H9 (cell line): ENCODE data around the gene SDR9C7. TPM values are rescaled to one million over a fixed set of nuclear protein-coding genes. Genes with fewer than 3 reads are reported as not detected.

ENCODE experiments used
- DNase-seq: peaks from one replicate; pipeline ENCODE4 v3.0.0-alpha.2; 2017
- H2AFZ ChIP-seq: one replicate; pipeline ENCODE4 v1.6.1; 2013; ENCODE audit warnings: mild to moderate bottlenecking, low read length, control low read depth, moderate library complexity
- H2AK5ac ChIP-seq: 2 replicates; pipeline ENCODE4 v1.6.1; 2013; ENCODE audit warnings: low read length, control low read depth, mixed read lengths; ENCODE audit not compliant: insufficient read length
- H2BK120ac ChIP-seq: one replicate; pipeline ENCODE4 v1.6.1; 2013; ENCODE audit warnings: low read depth, mild to moderate bottlenecking, low read length, control low read depth, inconsistent platforms; ENCODE audit not compliant: poor library complexity, severe bottlenecking
- H2BK12ac ChIP-seq: 2 replicates; pipeline ENCODE4 v1.6.1; 2013; ENCODE audit warnings: low read length, control low read depth, mixed read lengths, low read depth; ENCODE audit not compliant: insufficient read length
- H2BK15ac ChIP-seq: 2 replicates; pipeline ENCODE4 v1.6.1; 2013; ENCODE audit warnings: low read depth, low read length, control low read depth
- H2BK20ac ChIP-seq: one replicate; pipeline ENCODE4 v1.6.1; 2013; ENCODE audit warnings: low read depth, mild to moderate bottlenecking, low read length, control low read depth, inconsistent platforms; ENCODE audit not compliant: poor library complexity, severe bottlenecking
- H2BK5ac ChIP-seq: 2 replicates; pipeline ENCODE4 v1.6.1; 2013; ENCODE audit warnings: low read length, control low read depth, mixed read lengths; ENCODE audit not compliant: insufficient read length
- H3K14ac ChIP-seq: 2 replicates; pipeline ENCODE4 v1.6.1; 2013; ENCODE audit warnings: low read length, control low read depth; ENCODE audit not compliant: insufficient read depth
- H3K18ac ChIP-seq: 2 replicates; pipeline ENCODE4 v1.6.1; 2013; ENCODE audit warnings: low read depth, mild to moderate bottlenecking, mixed read lengths, low read length, control low read depth; ENCODE audit not compliant: insufficient read length
- H3K23ac ChIP-seq: 2 replicates; pipeline ENCODE4 v1.6.1; 2013; ENCODE audit warnings: low read length, control low read depth, mixed read lengths, low read depth; ENCODE audit not compliant: insufficient read length
- H3K23me2 ChIP-seq: 2 replicates; pipeline ENCODE4 v1.6.1; 2013; ENCODE audit warnings: low read depth, mild to moderate bottlenecking, mixed read lengths, low read length, control low read depth; ENCODE audit not compliant: insufficient read length, poor library complexity, severe bottlenecking
- H3K27ac ChIP-seq: 2 replicates; pipeline ENCODE4 v1.5.1; 2013; ENCODE audit warnings: low read length, control low read depth, mixed read lengths, low read depth; ENCODE audit not compliant: insufficient read length
- H3K27me3 ChIP-seq: 2 replicates; pipeline ENCODE4 v1.6.1; 2013; ENCODE audit warnings: low read length, control low read depth, inconsistent platforms; ENCODE audit not compliant: insufficient read depth
- H3K4ac ChIP-seq: 2 replicates; pipeline ENCODE4 v1.6.1; 2013; ENCODE audit warnings: low read depth, mild to moderate bottlenecking, control low read depth, inconsistent platforms, low read length, moderate library complexity
- H3K4me1 ChIP-seq: 2 replicates; pipeline ENCODE4 v1.6.1; 2013; ENCODE audit warnings: low read length, control low read depth, inconsistent platforms; ENCODE audit not compliant: insufficient read depth
- H3K4me2 ChIP-seq: 2 replicates; pipeline ENCODE4 v1.6.1; 2013; ENCODE audit warnings: low read length, control low read depth, mixed read lengths; ENCODE audit not compliant: insufficient read length, insufficient read depth
- H3K56ac ChIP-seq: 2 replicates; pipeline ENCODE4 v1.6.1; 2013; ENCODE audit warnings: low read depth, mild to moderate bottlenecking, mixed read lengths, low read length, control low read depth; ENCODE audit not compliant: insufficient read length
- H3K79me1 ChIP-seq: 2 replicates; pipeline ENCODE4 v1.6.1; 2013; ENCODE audit warnings: low read depth, mild to moderate bottlenecking, moderate library complexity, low read length, control low read depth, inconsistent platforms; ENCODE audit not compliant: insufficient read depth, poor library complexity, severe bottlenecking
- H3K79me2 ChIP-seq: 2 replicates; pipeline ENCODE4 v1.6.1; 2013; ENCODE audit warnings: low read length, control low read depth, inconsistent platforms; ENCODE audit not compliant: insufficient read depth
- H3K9ac ChIP-seq: 2 replicates; pipeline ENCODE4 v1.6.1; 2013; ENCODE audit warnings: low read length, control low read depth, mixed read lengths; ENCODE audit not compliant: insufficient read length; ENCODE audit errors: extremely low read depth
- H3K9me3 ChIP-seq: one replicate; pipeline ENCODE4 v1.6.1; 2013; ENCODE audit warnings: low read depth, low read length, inconsistent platforms; ENCODE audit not compliant: control insufficient read depth
- H3T11ph ChIP-seq: one replicate; pipeline ENCODE4 v1.6.1; 2013; ENCODE audit warnings: mild to moderate bottlenecking, low read length, control low read depth, inconsistent platforms
- H4K20me1 ChIP-seq: one replicate; pipeline ENCODE4 v1.6.1; 2013; ENCODE audit not compliant: control insufficient read depth, insufficient read length, insufficient read depth
- H4K5ac ChIP-seq: 2 replicates; pipeline ENCODE4 v1.6.1; 2013; ENCODE audit warnings: low read depth, mild to moderate bottlenecking, mixed read lengths, low read length, control low read depth; ENCODE audit not compliant: insufficient read length
- H4K8ac ChIP-seq: replicated peaks from 2 replicates; pipeline ENCODE4 v1.6.1; 2013; ENCODE audit warnings: low read length, control low read depth, mixed read lengths, low read depth; ENCODE audit not compliant: insufficient read length
- H4K91ac ChIP-seq: 2 replicates; pipeline ENCODE4 v1.6.1; 2013; ENCODE audit warnings: low read depth, mild to moderate bottlenecking, moderate library complexity, mixed read lengths, low read length, control low read depth; ENCODE audit not compliant: insufficient read length
- H3K27ac Mint-ChIP-seq, 3 experiments: 2 replicates in 2 of 3; 3 replicates in 1 of 3; pipeline ENCODE4 v1.8.0; 2020 to 2021; ENCODE audit warnings: mixed read lengths in 3 of 3, mild to moderate bottlenecking in 1 of 3, moderate library complexity in 1 of 3
- H3K27me3 Mint-ChIP-seq: 2 replicates; pipeline ENCODE4 v1.8.0; 2021; ENCODE audit warnings: low read depth, mild to moderate bottlenecking, moderate library complexity, mixed read lengths
- H3K36me3 Mint-ChIP-seq, 3 experiments: 2 replicates in 2 of 3; 3 replicates in 1 of 3; pipeline ENCODE4 v1.8.0; 2020 to 2021; ENCODE audit warnings: low read depth in 3 of 3, mixed read lengths in 3 of 3; ENCODE audit not compliant: insufficient read depth in 1 of 3
- H3K4me1 Mint-ChIP-seq, 2 experiments: 2 replicates each; pipeline ENCODE4 v1.8.0; 2020; ENCODE audit warnings: mixed read lengths in 2 of 2
- H3K4me3 Mint-ChIP-seq, 2 experiments: 2 replicates in 1 of 2; 3 replicates in 1 of 2; pipeline ENCODE4 v1.8.0; 2020 to 2021; ENCODE audit warnings: mild to moderate bottlenecking in 2 of 2, mixed read lengths in 2 of 2, moderate library complexity in 1 of 2
- H3K9me3 Mint-ChIP-seq, 2 experiments: 2 replicates in 1 of 2; 3 replicates in 1 of 2; pipeline ENCODE4 v1.8.0; 2020; ENCODE audit warnings: mild to moderate bottlenecking in 2 of 2, mixed read lengths in 2 of 2, moderate library complexity in 1 of 2
- CTCF ChIP-seq: fragments of 200-600 bp; sonication (generic); conservative IDR thresholded peaks from 3 replicates; pipeline ENCODE4 v1.8.0; 2021; ENCODE audit warnings: antibody characterized with exemption, mild to moderate bottlenecking
- WGBS: extraction: QIAGEN DNeasy Blood & Tissue Kit; methylation state at CpG from one replicate; pipeline ENCODE4 v1.1.7; 2013; ENCODE audit warnings: missing lambda C conversion rate, low lambda C conversion rate, mixed read lengths; ENCODE audit not compliant: insufficient read length; ENCODE audit errors: extremely low coverage; 5-methylcytosine and 5-hydroxymethylcytosine counted together
- total RNA-seq: library from RNA; stranded (reverse); gene quantifications from 2 replicates; pipeline ENCODE4 v1.2.1, GENCODE V29; 2021

SDR9C7 gene
- total RNA-seq, 1 experiment from 2014 or later = not detected

DNA sequence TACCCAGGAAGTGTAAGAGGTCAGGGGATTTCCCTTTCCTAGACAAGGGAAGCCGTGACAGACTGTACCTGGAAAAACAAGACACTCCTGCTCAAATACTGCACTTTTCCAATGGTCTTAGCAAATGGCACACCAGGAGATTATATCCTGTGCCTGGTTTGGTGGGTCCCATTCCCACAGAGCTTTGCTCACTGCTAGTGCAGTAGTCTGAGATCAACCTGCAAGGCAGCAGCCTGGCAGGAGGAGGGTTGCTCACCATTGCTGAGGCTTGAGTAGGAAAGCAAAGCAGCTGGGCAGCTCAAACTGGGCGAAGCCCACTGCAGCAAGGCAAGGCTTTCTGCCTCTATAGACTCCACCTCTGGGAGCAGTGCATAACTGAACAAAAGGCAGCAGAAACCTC is 24.2 kb upstream of the SDR9C7 start:
- Histone ChIP-seq H3K23me2 (no peaks in the 10 kb centered on the region), H2AK5ac (no peak overlapping the region), H3K4me1 (no peaks in the 10 kb centered on the region), H4K91ac (no peak overlapping the region), H3K79me1 (no peaks in the 10 kb centered on the region), H3K4ac (no peak overlapping the region), H3K18ac (no peak overlapping the region), H3K4me2 (no peak overlapping the region), H2BK5ac (no peak overlapping the region), H4K8ac (no peak overlapping the region), H3K27ac (no peak overlapping the region), H3K23ac (no peak overlapping the region), H2BK12ac (no peak overlapping the region), H4K20me1 (no peaks in the 10 kb centered on the region), H2BK15ac (no peak overlapping the region), H2AFZ (no peak overlapping the region), H3K14ac (no peak overlapping the region), H3K56ac (no peak overlapping the region), H3T11ph (no peak overlapping the region), H4K5ac (no peak overlapping the region), H3K9me3 (peaks cover 12% of the 10 kb centered on the region), H3K27me3 (no peaks in the 10 kb centered on the region), H2BK20ac (no peak overlapping the region), H3K79me2 (no peaks in the 10 kb centered on the region), H2BK120ac (no peak overlapping the region), H3K9ac (no peak overlapping the region)
- no peak overlapping the region for H3K4me3 Mint-ChIP-seq
- peaks cover 47 to 52% of the 10 kb centered on the region in 2 experiments for H3K9me3 Mint-ChIP-seq
- H3K27ac Mint-ChIP-seq = no peak overlapping the region
- TF ChIP-seq CTCF = no peak
- DNase-seq = no peak
- no CpG with 5 or more reads among the region's 2 CpGs for WGBS
- H3K36me3 Mint-ChIP-seq = peaks cover 0 to 7% (median 5%) of the 10 kb centered on the region in 3 experiments; a peak in 5 of 7 replicates
- peaks cover 35% of the 10 kb centered on the region for H3K27me3 Mint-ChIP-seq
- H3K4me1 Mint-ChIP-seq = no peaks in the 10 kb centered on the region
